Activated CD8-positive, alpha-beta memory T cell treated with anti-CD3 and anti-CD28 coated beads for 24 hours (primary cell): ENCODE measurements around the gene RNF115.
"Not testable (repeated sequence)": the region's sequence is repeated elsewhere in the genome, so short reads cannot be mapped to it uniquely, and the experiment has no call there.

Experiments used
- DNase-seq: peaks from one replicate; pipeline ENCODE4 v3.0.0-alpha.2; 2020

The RNF115 gene

GRCh38 chr1:145726193-145726592 is 97.7 kb downstream of the RNF115 start:
- DNase-seq: not testable (repeated sequence)

- peak; percentile 93 for DNase-seq
Measured at GRCh38 chr1:145720878-145721671, 102.8 kb downstream of the RNF115 start.

- DNase-seq: no peak
Measured at GRCh38 chr1:145720556-145720877, 103.4 kb downstream of the RNF115 start.

- DNase-seq: peak; percentile 51
Measured at GRCh38 chr1:145719230-145720079, 104.4 kb downstream of the RNF115 start, which contains the start of gene CD160. Gene CD160, plus strand, starts transcription at chr1:145719499. Its CDS starts 8,829 bp downstream, at chr1:145728328.

GRCh38 chr1:145718465-145718864 is 105.4 kb downstream of the RNF115 start:
- not testable (repeated sequence) for DNase-seq

GRCh38 chr1:145717833-145718232 is 106.1 kb downstream of the RNF115 start:
- DNase-seq: no peak

- DNase-seq: no peak
Measured at GRCh38 chr1:145716641-145717345, 107.1 kb downstream of the RNF115 start.

- no peak for DNase-seq
Measured at GRCh38 chr1:145714524-145715111, 109.3 kb downstream of the RNF115 start.

- DNase-seq: no peak
Measured at GRCh38 chr1:145711213-145711651, 112.7 kb downstream of the RNF115 start.

- no peak for DNase-seq
Measured at GRCh38 chr1:145710291-145711027, 113.4 kb downstream of the RNF115 start.

GRCh38 chr1:145708063-145708462 is 115.8 kb downstream of the RNF115 start:
- DNase-seq: no peak

- DNase-seq: no peak
Measured at GRCh38 chr1:145707183-145707867, 116.6 kb downstream of the RNF115 start, which contains the start of gene PDZK1. Gene PDZK1, minus strand, starts transcription at chr1:145707368. Its CDS starts 19,347 bp downstream, at chr1:145688021.

GRCh38 chr1:145706086-145706664 is 117.7 kb downstream of the RNF115 start:
- DNase-seq: no peak

- DNase-seq: no peak
Measured at GRCh38 chr1:145705622-145706021, 118.3 kb downstream of the RNF115 start.

GRCh38 chr1:145702826-145703225 is 121.1 kb downstream of the RNF115 start:
- DNase-seq: no peak

GRCh38 chr1:145702052-145702451 is 121.8 kb downstream of the RNF115 start:
- no peak for DNase-seq

- no peak for DNase-seq
Measured at GRCh38 chr1:145701306-145701862, 122.5 kb downstream of the RNF115 start.

- DNase-seq: no peak
Measured at GRCh38 chr1:145696630-145696960, 127.3 kb downstream of the RNF115 start.

- no peak for DNase-seq
Measured at GRCh38 chr1:145695821-145696629, 127.9 kb downstream of the RNF115 start.
